Measurements from ENCODE around the gene ARL16. TPM values are rescaled to one million over a fixed set of nuclear protein-coding genes. Genes with fewer than 3 reads are reported as not detected.

The ARL16 gene
- total and polyA plus RNA-seq, 2 experiments from 2014 or later: 40.4 to 54.9 TPM

- TF ChIP-seq, protein P1, sequence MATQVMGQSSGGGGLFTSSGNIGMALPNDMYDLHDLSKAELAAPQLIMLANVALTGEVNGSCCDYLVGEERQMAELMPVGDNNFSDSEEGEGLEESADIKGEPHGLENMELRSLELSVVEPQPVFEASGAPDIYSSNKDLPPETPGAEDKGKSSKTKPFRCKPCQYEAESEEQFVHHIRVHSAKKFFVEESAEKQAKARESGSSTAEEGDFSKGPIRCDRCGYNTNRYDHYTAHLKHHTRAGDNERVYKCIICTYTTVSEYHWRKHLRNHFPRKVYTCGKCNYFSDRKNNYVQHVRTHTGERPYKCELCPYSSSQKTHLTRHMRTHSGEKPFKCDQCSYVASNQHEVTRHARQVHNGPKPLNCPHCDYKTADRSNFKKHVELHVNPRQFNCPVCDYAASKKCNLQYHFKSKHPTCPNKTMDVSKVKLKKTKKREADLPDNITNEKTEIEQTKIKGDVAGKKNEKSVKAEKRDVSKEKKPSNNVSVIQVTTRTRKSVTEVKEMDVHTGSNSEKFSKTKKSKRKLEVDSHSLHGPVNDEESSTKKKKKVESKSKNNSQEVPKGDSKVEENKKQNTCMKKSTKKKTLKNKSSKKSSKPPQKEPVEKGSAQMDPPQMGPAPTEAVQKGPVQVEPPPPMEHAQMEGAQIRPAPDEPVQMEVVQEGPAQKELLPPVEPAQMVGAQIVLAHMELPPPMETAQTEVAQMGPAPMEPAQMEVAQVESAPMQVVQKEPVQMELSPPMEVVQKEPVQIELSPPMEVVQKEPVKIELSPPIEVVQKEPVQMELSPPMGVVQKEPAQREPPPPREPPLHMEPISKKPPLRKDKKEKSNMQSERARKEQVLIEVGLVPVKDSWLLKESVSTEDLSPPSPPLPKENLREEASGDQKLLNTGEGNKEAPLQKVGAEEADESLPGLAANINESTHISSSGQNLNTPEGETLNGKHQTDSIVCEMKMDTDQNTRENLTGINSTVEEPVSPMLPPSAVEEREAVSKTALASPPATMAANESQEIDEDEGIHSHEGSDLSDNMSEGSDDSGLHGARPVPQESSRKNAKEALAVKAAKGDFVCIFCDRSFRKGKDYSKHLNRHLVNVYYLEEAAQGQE (IDR thresholded peaks at IDR 0.05; ENCODE audit: unreplicated experiment): no peak
- TF ChIP-seq STAT1 (IDR thresholded peaks at IDR 0.05; ENCODE audit: unreplicated experiment): no peak
- no peak for TF ChIP-seq JUNB (IDR thresholded peaks at IDR 0.05; ENCODE audit: unreplicated experiment)
- no peak for TF ChIP-seq EZH2phosphoT487 (IDR thresholded peaks at IDR 0.05; ENCODE audit: unreplicated experiment)
- TF ChIP-seq ZNF331 (CRISPR knock-in tag; IDR thresholded peaks at IDR 0.05; ENCODE audit: low read depth): no peak
- TF ChIP-seq ZNF114 (CRISPR knock-in tag; IDR thresholded peaks at IDR 0.05): no peak
- TF ChIP-seq, protein P2, sequence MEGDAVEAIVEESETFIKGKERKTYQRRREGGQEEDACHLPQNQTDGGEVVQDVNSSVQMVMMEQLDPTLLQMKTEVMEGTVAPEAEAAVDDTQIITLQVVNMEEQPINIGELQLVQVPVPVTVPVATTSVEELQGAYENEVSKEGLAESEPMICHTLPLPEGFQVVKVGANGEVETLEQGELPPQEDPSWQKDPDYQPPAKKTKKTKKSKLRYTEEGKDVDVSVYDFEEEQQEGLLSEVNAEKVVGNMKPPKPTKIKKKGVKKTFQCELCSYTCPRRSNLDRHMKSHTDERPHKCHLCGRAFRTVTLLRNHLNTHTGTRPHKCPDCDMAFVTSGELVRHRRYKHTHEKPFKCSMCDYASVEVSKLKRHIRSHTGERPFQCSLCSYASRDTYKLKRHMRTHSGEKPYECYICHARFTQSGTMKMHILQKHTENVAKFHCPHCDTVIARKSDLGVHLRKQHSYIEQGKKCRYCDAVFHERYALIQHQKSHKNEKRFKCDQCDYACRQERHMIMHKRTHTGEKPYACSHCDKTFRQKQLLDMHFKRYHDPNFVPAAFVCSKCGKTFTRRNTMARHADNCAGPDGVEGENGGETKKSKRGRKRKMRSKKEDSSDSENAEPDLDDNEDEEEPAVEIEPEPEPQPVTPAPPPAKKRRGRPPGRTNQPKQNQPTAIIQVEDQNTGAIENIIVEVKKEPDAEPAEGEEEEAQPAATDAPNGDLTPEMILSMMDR (conservative IDR thresholded peaks at IDR 0.05; ENCODE audit: low read depth in 2 of 2): no peak
- no peak for TF ChIP-seq CREB1 (CRISPR knock-in tag; IDR thresholded peaks at IDR 0.05; ENCODE audit: low read depth)
- no peak for TF ChIP-seq NANOG (IDR thresholded peaks at IDR 0.05; ENCODE audit: borderline replicate concordance)
Observed at GRCh38 chr17:81650951-81651350, 32.6 kb downstream of the ARL16 start (continued).

DNA sequence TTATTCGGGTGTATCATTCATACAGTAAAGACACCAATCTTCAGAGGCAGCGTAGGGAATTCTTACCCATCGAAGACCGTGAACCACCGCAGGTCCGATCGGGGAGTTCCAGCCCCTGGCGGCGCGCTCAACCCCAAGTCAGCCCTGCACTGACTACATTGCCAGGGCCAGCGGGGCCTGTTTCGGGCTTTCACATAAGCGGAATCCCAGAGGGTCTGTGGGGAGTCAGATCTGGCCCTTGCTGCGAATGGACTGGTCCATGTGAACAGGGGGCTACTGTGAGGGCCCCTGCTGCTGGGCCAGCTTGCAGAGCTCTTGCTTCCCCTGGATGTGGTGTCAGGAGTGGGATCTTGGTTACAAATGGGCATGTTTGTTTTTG is 34.9 kb downstream of the ARL16 start:
- no peak overlapping the region for H3K27ac ChIP-seq (ENCODE audit: low read depth)
- peak overlapping the region; percentile 58 for H3K4me3 ChIP-seq
- Mint-ChIP-seq H3K4me3 (peak overlapping the region; percentile 67), H3K27ac (no peak overlapping the region), H3K36me3 (ENCODE audit: low read depth) (no peaks in the 10 kb centered on the region), H3K27me3 (ENCODE audit: insufficient read depth, low read depth, poor library complexity) (peaks cover 37% of the 10 kb centered on the region), H3K9me3 (peaks cover 9% of the 10 kb centered on the region; the same call in 1 of the 3 replicates), H3K4me1 (peaks cover 14% of the 10 kb centered on the region)
- peaks cover 13% of the 10 kb centered on the region; the same call in 1 of the 2 replicates for H3F3A ChIP-seq (replicated peaks; ENCODE audit: low read depth)
- no peaks in the 10 kb centered on the region for H3K36me3 ChIP-seq (ENCODE audit: insufficient read depth)
- H3K4me1 ChIP-seq (ENCODE audit: insufficient read depth): peaks cover 23% of the 10 kb centered on the region
- H2AFZ ChIP-seq: peak overlapping the region; percentile 97
- H3K79me2 ChIP-seq (replicated peaks; ENCODE audit: insufficient read depth): no peaks in the 10 kb centered on the region
- no peaks in the 10 kb centered on the region for H4K20me1 ChIP-seq (replicated peaks; ENCODE audit: insufficient read depth)
- DNase-seq (ENCODE audit: low spot score) (peak; percentile 81), ATAC-seq (peak; percentile 39)
- H3K9me2 ChIP-seq (ENCODE audit: insufficient read depth): no peaks in the 10 kb centered on the region
- peaks cover 34% of the 10 kb centered on the region for H3K27me3 ChIP-seq (ENCODE audit: insufficient read depth)
- H3K4me2 ChIP-seq: peak overlapping the region; percentile 84
- TF ChIP-seq, protein P3, sequence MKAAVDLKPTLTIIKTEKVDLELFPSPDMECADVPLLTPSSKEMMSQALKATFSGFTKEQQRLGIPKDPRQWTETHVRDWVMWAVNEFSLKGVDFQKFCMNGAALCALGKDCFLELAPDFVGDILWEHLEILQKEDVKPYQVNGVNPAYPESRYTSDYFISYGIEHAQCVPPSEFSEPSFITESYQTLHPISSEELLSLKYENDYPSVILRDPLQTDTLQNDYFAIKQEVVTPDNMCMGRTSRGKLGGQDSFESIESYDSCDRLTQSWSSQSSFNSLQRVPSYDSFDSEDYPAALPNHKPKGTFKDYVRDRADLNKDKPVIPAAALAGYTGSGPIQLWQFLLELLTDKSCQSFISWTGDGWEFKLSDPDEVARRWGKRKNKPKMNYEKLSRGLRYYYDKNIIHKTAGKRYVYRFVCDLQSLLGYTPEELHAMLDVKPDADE (IDR thresholded peaks at IDR 0.05): no peak
- TF ChIP-seq, protein P4, sequence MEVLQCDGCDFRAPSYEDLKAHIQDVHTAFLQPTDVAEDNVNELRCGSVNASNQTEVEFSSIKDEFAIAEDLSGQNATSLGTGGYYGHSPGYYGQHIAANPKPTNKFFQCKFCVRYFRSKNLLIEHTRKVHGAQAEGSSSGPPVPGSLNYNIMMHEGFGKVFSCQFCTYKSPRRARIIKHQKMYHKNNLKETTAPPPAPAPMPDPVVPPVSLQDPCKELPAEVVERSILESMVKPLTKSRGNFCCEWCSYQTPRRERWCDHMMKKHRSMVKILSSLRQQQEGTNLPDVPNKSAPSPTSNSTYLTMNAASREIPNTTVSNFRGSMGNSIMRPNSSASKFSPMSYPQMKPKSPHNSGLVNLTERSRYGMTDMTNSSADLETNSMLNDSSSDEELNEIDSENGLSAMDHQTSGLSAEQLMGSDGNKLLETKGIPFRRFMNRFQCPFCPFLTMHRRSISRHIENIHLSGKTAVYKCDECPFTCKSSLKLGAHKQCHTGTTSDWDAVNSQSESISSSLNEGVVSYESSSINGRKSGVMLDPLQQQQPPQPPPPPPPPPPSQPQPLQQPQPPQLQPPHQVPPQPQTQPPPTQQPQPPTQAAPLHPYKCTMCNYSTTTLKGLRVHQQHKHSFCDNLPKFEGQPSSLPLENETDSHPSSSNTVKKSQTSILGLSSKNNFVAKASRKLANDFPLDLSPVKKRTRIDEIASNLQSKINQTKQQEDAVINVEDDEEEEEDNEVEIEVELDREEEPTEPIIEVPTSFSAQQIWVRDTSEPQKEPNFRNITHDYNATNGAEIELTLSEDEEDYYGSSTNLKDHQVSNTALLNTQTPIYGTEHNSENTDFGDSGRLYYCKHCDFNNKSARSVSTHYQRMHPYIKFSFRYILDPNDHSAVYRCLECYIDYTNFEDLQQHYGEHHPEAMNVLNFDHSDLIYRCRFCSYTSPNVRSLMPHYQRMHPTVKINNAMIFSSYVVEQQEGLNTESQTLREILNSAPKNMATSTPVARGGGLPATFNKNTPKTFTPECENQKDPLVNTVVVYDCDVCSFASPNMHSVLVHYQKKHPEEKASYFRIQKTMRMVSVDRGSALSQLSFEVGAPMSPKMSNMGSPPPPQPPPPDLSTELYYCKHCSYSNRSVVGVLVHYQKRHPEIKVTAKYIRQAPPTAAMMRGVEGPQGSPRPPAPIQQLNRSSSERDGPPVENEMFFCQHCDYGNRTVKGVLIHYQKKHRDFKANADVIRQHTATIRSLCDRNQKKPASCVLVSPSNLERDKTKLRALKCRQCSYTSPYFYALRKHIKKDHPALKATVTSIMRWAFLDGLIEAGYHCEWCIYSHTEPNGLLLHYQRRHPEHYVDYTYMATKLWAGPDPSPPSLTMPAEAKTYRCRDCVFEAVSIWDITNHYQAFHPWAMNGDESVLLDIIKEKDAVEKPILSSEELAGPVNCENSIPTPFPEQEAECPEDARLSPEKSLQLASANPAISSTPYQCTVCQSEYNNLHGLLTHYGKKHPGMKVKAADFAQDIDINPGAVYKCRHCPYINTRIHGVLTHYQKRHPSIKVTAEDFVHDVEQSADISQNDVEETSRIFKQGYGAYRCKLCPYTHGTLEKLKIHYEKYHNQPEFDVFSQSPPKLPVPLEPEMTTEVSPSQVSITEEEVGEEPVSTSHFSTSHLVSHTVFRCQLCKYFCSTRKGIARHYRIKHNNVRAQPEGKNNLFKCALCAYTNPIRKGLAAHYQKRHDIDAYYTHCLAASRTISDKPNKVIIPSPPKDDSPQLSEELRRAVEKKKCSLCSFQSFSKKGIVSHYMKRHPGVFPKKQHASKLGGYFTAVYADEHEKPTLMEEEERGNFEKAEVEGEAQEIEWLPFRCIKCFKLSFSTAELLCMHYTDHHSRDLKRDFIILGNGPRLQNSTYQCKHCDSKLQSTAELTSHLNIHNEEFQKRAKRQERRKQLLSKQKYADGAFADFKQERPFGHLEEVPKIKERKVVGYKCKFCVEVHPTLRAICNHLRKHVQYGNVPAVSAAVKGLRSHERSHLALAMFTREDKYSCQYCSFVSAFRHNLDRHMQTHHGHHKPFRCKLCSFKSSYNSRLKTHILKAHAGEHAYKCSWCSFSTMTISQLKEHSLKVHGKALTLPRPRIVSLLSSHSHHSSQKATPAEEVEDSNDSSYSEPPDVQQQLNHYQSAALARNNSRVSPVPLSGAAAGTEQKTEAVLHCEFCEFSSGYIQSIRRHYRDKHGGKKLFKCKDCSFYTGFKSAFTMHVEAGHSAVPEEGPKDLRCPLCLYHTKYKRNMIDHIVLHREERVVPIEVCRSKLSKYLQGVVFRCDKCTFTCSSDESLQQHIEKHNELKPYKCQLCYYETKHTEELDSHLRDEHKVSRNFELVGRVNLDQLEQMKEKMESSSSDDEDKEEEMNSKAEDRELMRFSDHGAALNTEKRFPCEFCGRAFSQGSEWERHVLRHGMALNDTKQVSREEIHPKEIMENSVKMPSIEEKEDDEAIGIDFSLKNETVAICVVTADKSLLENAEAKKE (CRISPR knock-in tag; IDR thresholded peaks at IDR 0.05): no peak
- no peak for TF ChIP-seq JUNB (IDR thresholded peaks at IDR 0.05; ENCODE audit: unreplicated experiment)
- no peak for TF ChIP-seq NANOG (IDR thresholded peaks at IDR 0.05; ENCODE audit: borderline replicate concordance)
- no peak for TF ChIP-seq ZNF114 (CRISPR knock-in tag; IDR thresholded peaks at IDR 0.05)
- TF ChIP-seq EZH2phosphoT487 (IDR thresholded peaks at IDR 0.05; ENCODE audit: unreplicated experiment): no peak
- TF ChIP-seq ZNF331 (CRISPR knock-in tag; IDR thresholded peaks at IDR 0.05; ENCODE audit: low read depth): no peak
- 0 out of 2 replicates have a peak, but pooled peaks have one; percentile 27 for TF ChIP-seq POLR2AphosphoS5 (IDR thresholded peaks at IDR 0.05; ENCODE audit: low read depth)
- TF ChIP-seq EZH2 (IDR thresholded peaks at IDR 0.05; ENCODE audit: low read depth, unreplicated experiment): peak; percentile 2

Data from GM23338 (cell line).